GM12878 (cell line): Measurements from ENCODE around the gene HP1BP3.

Source experiments
- CBX3 ChIP-seq: fragments of 200-600 bp; sonication (generic); IDR thresholded peaks from 2 replicates; pipeline ENCODE4 v1.6.1; 2016; ENCODE audit warnings: low read depth, borderline replicate concordance
- CREM ChIP-seq: IDR thresholded peaks from 2 replicates; pipeline ENCODE4 v1.6.1; 2014; ENCODE audit warnings: antibody characterized with exemption, low read depth
- KAT2A ChIP-seq: conservative IDR thresholded peaks from 2 replicates; pipeline ENCODE4 v1.6.1; 2011; ENCODE audit warnings: low read depth, low read length; ENCODE audit not compliant: control insufficient read depth
- NFIC ChIP-seq: IDR thresholded peaks from 2 replicates; pipeline ENCODE4 v1.6.1; 2012; ENCODE audit warnings: low read depth, mild to moderate bottlenecking, inconsistent platforms, low read length, moderate library complexity
- SRF ChIP-seq, 2 experiments: IDR thresholded peaks; 2 replicates each; pipeline ENCODE4 v1.6.1; 2011; ENCODE audit warnings: low read depth in 2 of 2, low read length in 2 of 2, mild to moderate bottlenecking in 1 of 2, moderate library complexity in 1 of 2
- TCF12 ChIP-seq: IDR thresholded peaks from 2 replicates; pipeline ENCODE4 v1.6.1; 2011; ENCODE audit warnings: low read depth, mild to moderate bottlenecking, low read length
- TF ChIP-seq, protein P1 (sequence below): fragments of 450-650 bp; IDR thresholded peaks from 2 replicates; pipeline ENCODE4 v1.6.1; 2016; ENCODE audit warnings: mild to moderate bottlenecking
- TF ChIP-seq, protein P2 (sequence below): fragments of 450-650 bp; IDR thresholded peaks from 2 replicates; pipeline ENCODE4 v1.6.1; 2014; ENCODE audit warnings: mild to moderate bottlenecking
- TF ChIP-seq, protein P3 (sequence below): IDR thresholded peaks from 2 replicates; pipeline ENCODE4 v1.6.1; 2012; ENCODE audit warnings: low read depth, low read length, improper control_type of control experiment
- TF ChIP-seq, protein P4 (sequence below), 3 experiments: IDR thresholded peaks in 2 of 3; conservative IDR thresholded peaks in 1 of 3; 2 replicates each; pipeline ENCODE4 v1.5.1; 2011; ENCODE audit warnings: low read depth in 3 of 3, low read length in 3 of 3, mild to moderate bottlenecking in 3 of 3, control low read depth in 2 of 3, moderate library complexity in 2 of 3, inconsistent platforms in 1 of 3, mixed read lengths in 1 of 3; ENCODE audit not compliant: control insufficient read depth in 2 of 3, insufficient read depth in 1 of 3; ENCODE audit errors: extremely low read depth in 1 of 3
- TF ChIP-seq, protein P5 (sequence below): IDR thresholded peaks from 2 replicates; pipeline ENCODE4 v1.6.1; 2012; ENCODE audit warnings: low read length, inconsistent platforms

DNA sequence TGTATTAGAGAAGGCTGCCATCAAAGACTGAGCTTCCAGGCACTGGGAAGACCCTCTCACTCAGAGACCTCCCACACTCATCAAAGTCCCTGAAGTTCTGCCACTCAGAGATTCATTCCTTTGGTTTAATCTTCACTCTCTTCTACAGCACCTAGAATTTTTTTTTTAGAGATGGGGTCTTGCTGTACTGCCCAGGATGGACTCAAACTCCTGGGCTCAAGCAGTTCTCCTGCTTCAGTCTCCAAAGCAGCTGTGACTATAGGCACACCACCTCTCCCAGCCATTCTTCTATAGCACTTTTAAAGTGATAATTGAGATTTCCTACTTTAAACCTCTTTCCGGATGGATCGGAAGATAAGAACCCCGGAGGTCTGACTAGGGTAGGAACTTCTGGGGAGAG is 3.7 kb upstream of the HP1BP3 start:
- TF ChIP-seq, protein P1, sequence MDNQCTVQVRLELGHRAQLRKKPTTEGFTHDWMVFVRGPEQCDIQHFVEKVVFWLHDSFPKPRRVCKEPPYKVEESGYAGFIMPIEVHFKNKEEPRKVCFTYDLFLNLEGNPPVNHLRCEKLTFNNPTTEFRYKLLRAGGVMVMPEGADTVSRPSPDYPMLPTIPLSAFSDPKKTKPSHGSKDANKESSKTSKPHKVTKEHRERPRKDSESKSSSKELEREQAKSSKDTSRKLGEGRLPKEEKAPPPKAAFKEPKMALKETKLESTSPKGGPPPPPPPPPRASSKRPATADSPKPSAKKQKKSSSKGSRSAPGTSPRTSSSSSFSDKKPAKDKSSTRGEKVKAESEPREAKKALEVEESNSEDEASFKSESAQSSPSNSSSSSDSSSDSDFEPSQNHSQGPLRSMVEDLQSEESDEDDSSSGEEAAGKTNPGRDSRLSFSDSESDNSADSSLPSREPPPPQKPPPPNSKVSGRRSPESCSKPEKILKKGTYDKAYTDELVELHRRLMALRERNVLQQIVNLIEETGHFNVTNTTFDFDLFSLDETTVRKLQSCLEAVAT: no peak
- TF ChIP-seq KAT2A: no peak
- no peak for TF ChIP-seq SRF (IDR thresholded peaks at IDR 0.05; ENCODE audit: low read depth in 2 of 2, low read length in 2 of 2)
- no peak for TF ChIP-seq CBX3
- TF ChIP-seq, protein P2, sequence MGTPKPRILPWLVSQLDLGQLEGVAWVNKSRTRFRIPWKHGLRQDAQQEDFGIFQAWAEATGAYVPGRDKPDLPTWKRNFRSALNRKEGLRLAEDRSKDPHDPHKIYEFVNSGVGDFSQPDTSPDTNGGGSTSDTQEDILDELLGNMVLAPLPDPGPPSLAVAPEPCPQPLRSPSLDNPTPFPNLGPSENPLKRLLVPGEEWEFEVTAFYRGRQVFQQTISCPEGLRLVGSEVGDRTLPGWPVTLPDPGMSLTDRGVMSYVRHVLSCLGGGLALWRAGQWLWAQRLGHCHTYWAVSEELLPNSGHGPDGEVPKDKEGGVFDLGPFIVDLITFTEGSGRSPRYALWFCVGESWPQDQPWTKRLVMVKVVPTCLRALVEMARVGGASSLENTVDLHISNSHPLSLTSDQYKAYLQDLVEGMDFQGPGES: no peak
- no peak for TF ChIP-seq CREM
- TF ChIP-seq, protein P3, sequence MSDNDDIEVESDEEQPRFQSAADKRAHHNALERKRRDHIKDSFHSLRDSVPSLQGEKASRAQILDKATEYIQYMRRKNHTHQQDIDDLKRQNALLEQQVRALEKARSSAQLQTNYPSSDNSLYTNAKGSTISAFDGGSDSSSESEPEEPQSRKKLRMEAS: no peak
- TF ChIP-seq, protein P4, sequence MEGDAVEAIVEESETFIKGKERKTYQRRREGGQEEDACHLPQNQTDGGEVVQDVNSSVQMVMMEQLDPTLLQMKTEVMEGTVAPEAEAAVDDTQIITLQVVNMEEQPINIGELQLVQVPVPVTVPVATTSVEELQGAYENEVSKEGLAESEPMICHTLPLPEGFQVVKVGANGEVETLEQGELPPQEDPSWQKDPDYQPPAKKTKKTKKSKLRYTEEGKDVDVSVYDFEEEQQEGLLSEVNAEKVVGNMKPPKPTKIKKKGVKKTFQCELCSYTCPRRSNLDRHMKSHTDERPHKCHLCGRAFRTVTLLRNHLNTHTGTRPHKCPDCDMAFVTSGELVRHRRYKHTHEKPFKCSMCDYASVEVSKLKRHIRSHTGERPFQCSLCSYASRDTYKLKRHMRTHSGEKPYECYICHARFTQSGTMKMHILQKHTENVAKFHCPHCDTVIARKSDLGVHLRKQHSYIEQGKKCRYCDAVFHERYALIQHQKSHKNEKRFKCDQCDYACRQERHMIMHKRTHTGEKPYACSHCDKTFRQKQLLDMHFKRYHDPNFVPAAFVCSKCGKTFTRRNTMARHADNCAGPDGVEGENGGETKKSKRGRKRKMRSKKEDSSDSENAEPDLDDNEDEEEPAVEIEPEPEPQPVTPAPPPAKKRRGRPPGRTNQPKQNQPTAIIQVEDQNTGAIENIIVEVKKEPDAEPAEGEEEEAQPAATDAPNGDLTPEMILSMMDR (IDR thresholded peaks at IDR 0.05 in 2 of 3, conservative IDR thresholded peaks at IDR 0.05 in 1 of 3; ENCODE audit: control insufficient read depth in 2 of 3, extremely low read depth in 1 of 3, insufficient read depth in 1 of 3, low read depth in 3 of 3, low read length in 3 of 3): no peak
- TF ChIP-seq TCF12: no peak
- TF ChIP-seq, protein P5, sequence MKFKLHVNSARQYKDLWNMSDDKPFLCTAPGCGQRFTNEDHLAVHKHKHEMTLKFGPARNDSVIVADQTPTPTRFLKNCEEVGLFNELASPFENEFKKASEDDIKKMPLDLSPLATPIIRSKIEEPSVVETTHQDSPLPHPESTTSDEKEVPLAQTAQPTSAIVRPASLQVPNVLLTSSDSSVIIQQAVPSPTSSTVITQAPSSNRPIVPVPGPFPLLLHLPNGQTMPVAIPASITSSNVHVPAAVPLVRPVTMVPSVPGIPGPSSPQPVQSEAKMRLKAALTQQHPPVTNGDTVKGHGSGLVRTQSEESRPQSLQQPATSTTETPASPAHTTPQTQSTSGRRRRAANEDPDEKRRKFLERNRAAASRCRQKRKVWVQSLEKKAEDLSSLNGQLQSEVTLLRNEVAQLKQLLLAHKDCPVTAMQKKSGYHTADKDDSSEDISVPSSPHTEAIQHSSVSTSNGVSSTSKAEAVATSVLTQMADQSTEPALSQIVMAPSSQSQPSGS: no peak
- no peak for TF ChIP-seq NFIC
